ENCODE data around the gene RPL18A. TPM values are rescaled to one million over a fixed set of nuclear protein-coding genes. Genes with fewer than 3 reads are reported as not detected.
A peak's percentile ranks its signal among the peaks of the same experiment; 100 is the strongest.

RPL18A gene
- 2,732 TPM for polyA plus RNA-seq (2013, experiment 1 of 2)
- polyA plus RNA-seq (2013, experiment 2 of 2), result 2,732 TPM

DNA sequence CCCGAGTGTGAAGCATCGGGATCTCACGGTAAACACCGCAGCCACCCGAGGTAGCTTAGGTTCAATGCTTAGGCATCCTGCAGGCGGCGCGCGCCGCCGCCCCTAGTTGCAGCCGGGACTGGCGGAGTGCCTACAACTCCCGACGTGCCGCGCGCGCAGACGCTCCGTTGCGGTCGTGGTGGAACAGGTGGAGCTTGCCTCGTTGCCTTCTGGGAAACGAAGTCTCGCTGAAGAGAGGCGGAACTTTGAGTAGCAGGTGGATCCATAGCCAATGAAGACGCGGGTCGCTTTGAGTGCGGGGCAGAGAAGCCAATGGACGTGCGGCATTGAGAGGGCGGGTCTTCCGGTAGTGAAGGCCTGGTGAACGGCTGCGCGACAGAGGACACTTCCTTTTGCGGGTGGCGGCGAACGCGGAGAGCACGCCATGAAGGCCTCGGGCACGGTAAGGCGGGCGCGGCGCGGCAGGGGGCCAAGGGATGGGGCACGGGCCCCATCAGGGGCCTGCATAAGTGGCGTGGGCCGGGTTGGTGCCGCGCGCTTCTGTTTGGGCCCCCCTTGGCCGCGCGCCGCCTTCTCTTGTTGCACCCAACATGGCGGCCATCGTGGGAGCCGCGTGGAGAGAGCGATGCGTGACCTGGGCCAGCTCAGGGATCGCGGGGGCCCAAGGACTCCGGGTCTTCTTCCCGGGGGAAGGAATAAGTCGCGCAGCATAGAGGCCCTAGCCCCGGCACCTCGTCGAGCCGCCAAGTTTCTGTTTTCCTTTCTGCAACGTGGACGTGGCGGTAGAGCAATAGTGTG lies at the start of gene RPL18A:
Gene RPL18A, plus strand, starts transcription at position 378 of the 798 bp plus-strand sequence. Its CDS starts 47 bp downstream, at position 425.
- H3K18ac ChIP-seq (ENCODE audit: low read length), result peak within 1 kb of the TSS; percentile 35
- H3K9ac ChIP-seq (ENCODE audit: low read length), result peak within 1 kb of the TSS; percentile 100
- H2BK5ac ChIP-seq (ENCODE audit: low read length), result peak within 1 kb of the TSS; percentile 82
- peak within 1 kb of the TSS; percentile 51 for H3K4me2 ChIP-seq (ENCODE audit: low read length)
- H2AK5ac ChIP-seq (ENCODE audit: low read length), result peak within 1 kb of the TSS; percentile 100
- peaks cover 28% of the 10 kb centered on the region for H3K36me3 ChIP-seq (ENCODE audit: control insufficient read depth, insufficient read depth, low read length)
- peaks cover 13% of the 10 kb centered on the region for H3K79me1 ChIP-seq (ENCODE audit: low read length)
- H3K56ac ChIP-seq (ENCODE audit: low read length), result peak within 1 kb of the TSS; percentile 100
- H3K4me3 ChIP-seq (ENCODE audit: low read length), result peak within 1 kb of the TSS; percentile 100
- peak within 1 kb of the TSS; percentile 5 for H4K8ac ChIP-seq (ENCODE audit: low read depth, low read length)
- no CpG with 5 or more reads among the region's 80 CpGs for WGBS (ENCODE audit: extremely low coverage, insufficient coverage, low lambda C conversion rate)
- H3K27me3 ChIP-seq (ENCODE audit: insufficient read depth, low read length, poor library complexity), result no peaks in the 10 kb centered on the region
- H3K27ac ChIP-seq (ENCODE audit: low read depth, low read length), result peak within 1 kb of the TSS; percentile 18
- DNase-seq, result peak; percentile 100
- no peaks in the 10 kb centered on the region for H3K4me1 ChIP-seq (ENCODE audit: control insufficient read depth, low read depth, low read length)
- no peak within 1 kb of the TSS for H2BK120ac ChIP-seq (ENCODE audit: low read depth, low read length)
- peak within 1 kb of the TSS; percentile 85 for H3K23ac ChIP-seq (ENCODE audit: low read length)
- peaks cover 29% of the 10 kb centered on the region for H3K79me2 ChIP-seq (ENCODE audit: control insufficient read depth, insufficient read depth, low read length)
- H3K4ac ChIP-seq (ENCODE audit: low read depth, low read length), result peak within 1 kb of the TSS; percentile 89
- H2BK15ac ChIP-seq (replicated peaks; ENCODE audit: low read depth), result no peak within 1 kb of the TSS
- peak within 1 kb of the TSS; percentile 98 for H4K5ac ChIP-seq (ENCODE audit: low read length)

DNA sequence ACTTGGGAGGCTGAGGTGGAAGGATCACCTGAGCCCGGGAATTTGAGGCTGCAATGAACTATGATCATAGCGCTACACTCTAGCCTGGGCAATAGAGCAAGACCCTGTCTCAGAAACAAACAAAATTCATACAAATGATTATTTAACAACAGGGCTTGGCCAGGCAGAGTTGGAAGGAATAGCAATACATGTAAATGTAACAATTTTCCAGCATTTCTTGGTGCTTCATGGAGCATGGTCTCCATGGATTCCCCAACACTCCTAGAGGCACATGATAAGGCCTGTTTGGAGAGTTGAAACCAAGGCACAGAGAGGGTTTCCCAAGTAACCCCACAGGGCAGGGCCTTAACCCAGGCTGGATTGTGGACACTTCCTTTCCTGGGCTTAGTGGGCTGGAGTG lies 48.6 kb upstream of the RPL18A start:
- no CpG with 5 or more reads among the region's 2 CpGs for WGBS (ENCODE audit: extremely low coverage, insufficient coverage, low lambda C conversion rate)

DNA sequence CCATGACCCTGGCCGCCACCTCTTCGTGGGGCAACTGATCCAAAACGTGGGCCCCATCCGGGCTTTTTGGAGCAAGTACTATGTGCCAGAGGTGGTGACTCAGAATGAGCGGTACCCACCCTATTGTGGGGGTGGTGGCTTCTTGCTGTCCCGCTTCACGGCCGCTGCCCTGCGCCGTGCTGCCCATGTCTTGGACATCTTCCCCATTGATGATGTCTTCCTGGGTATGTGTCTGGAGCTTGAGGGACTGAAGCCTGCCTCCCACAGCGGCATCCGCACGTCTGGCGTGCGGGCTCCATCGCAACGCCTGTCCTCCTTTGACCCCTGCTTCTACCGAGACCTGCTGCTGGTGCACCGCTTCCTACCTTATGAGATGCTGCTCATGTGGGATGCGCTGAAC lies 48.0 kb upstream of the RPL18A start:
- Histone ChIP-seq H2BK15ac (replicated peaks; ENCODE audit: low read depth) (no peak overlapping the region), H4K5ac (ENCODE audit: low read length) (no peak overlapping the region), H3K9ac (ENCODE audit: low read length) (no peak overlapping the region), H3K4me3 (ENCODE audit: low read length) (no peak overlapping the region), H3K27me3 (ENCODE audit: insufficient read depth, low read length, poor library complexity) (no peaks in the 10 kb centered on the region), H3K27ac (ENCODE audit: low read depth, low read length) (no peak overlapping the region), H3K56ac (ENCODE audit: low read length) (no peak overlapping the region), H2AK5ac (ENCODE audit: low read length) (no peak overlapping the region), H3K23ac (ENCODE audit: low read length) (no peak overlapping the region), H3K18ac (ENCODE audit: low read length) (no peak overlapping the region), H3K4me2 (ENCODE audit: low read length) (no peak overlapping the region), H3K79me1 (ENCODE audit: low read length) (no peaks in the 10 kb centered on the region), H3K79me2 (ENCODE audit: control insufficient read depth, insufficient read depth, low read length) (no peaks in the 10 kb centered on the region), H4K8ac (ENCODE audit: low read depth, low read length) (no peak overlapping the region), H3K36me3 (ENCODE audit: control insufficient read depth, insufficient read depth, low read length) (no peaks in the 10 kb centered on the region), H3K4ac (ENCODE audit: low read depth, low read length) (no peak overlapping the region), H3K4me1 (ENCODE audit: control insufficient read depth, low read depth, low read length) (no peaks in the 10 kb centered on the region), H2BK5ac (ENCODE audit: low read length) (no peak overlapping the region), H2BK120ac (ENCODE audit: low read depth, low read length) (no peak overlapping the region)
- DNase-seq, result no peak
- no CpG with 5 or more reads among the region's 20 CpGs for whole genome bisulfite sequencing (ENCODE audit: extremely low coverage, insufficient coverage, low lambda C conversion rate)

More for the DNA sequence above, 48.6 kb upstream of the RPL18A start:
- H4K5ac ChIP-seq (ENCODE audit: low read length), result no peak overlapping the region
- H3K4ac ChIP-seq (ENCODE audit: low read depth, low read length), result no peak overlapping the region
- H4K8ac ChIP-seq (ENCODE audit: low read depth, low read length), result no peak overlapping the region
- H3K79me1 ChIP-seq (ENCODE audit: low read length), result no peaks in the 10 kb centered on the region
- no peak overlapping the region for H3K27ac ChIP-seq (ENCODE audit: low read depth, low read length)
- H2AK5ac ChIP-seq (ENCODE audit: low read length), result no peak overlapping the region
- no peak overlapping the region for H2BK5ac ChIP-seq (ENCODE audit: low read length)
- H3K9ac ChIP-seq (ENCODE audit: low read length), result no peak overlapping the region
- no peaks in the 10 kb centered on the region for H3K4me1 ChIP-seq (ENCODE audit: control insufficient read depth, low read depth, low read length)
- H3K27me3 ChIP-seq (ENCODE audit: insufficient read depth, low read length, poor library complexity), result no peaks in the 10 kb centered on the region
- no peaks in the 10 kb centered on the region for H3K79me2 ChIP-seq (ENCODE audit: control insufficient read depth, insufficient read depth, low read length)
- no peaks in the 10 kb centered on the region for H3K36me3 ChIP-seq (ENCODE audit: control insufficient read depth, insufficient read depth, low read length)
- H3K4me2 ChIP-seq (ENCODE audit: low read length), result no peak overlapping the region
- H3K4me3 ChIP-seq (ENCODE audit: low read length), result no peak overlapping the region
- no peak overlapping the region for H2BK15ac ChIP-seq (replicated peaks; ENCODE audit: low read depth)
- no peak overlapping the region for H3K56ac ChIP-seq (ENCODE audit: low read length)
- no peak overlapping the region for H3K23ac ChIP-seq (ENCODE audit: low read length)
- DNase-seq, result no peak
- H3K18ac ChIP-seq (ENCODE audit: low read length), result no peak overlapping the region
- no peak overlapping the region for H2BK120ac ChIP-seq (ENCODE audit: low read depth, low read length)

DNA sequence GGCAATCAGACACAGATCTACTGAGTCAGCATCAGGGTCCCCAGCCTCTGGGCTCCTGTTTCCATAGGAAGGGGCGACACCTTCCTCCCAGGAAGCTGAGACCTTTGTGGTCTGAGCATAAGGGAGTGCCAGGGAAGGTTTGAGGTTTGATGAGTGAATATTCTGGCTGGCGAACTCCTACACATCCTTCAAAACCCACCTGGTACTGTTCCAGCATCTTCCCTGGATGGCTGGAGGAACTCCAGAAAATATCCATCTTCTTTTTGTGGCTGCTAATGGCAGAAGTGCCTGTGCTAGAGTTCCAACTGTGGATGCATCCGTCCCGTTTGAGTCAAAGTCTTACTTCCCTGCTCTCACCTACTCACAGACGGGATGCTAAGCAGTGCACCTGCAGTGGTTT lies 47.6 kb upstream of the RPL18A start:
- H3K36me3 ChIP-seq (ENCODE audit: control insufficient read depth, insufficient read depth, low read length), result no peaks in the 10 kb centered on the region
- H3K27ac ChIP-seq (ENCODE audit: low read depth, low read length), result no peak overlapping the region
- no peak overlapping the region for H3K4me2 ChIP-seq (ENCODE audit: low read length)
- no peak overlapping the region for H3K4ac ChIP-seq (ENCODE audit: low read depth, low read length)
- H4K5ac ChIP-seq (ENCODE audit: low read length), result no peak overlapping the region
- H3K56ac ChIP-seq (ENCODE audit: low read length), result no peak overlapping the region
- H2AK5ac ChIP-seq (ENCODE audit: low read length), result no peak overlapping the region
- H3K27me3 ChIP-seq (ENCODE audit: insufficient read depth, low read length, poor library complexity), result no peaks in the 10 kb centered on the region
- no peaks in the 10 kb centered on the region for H3K4me1 ChIP-seq (ENCODE audit: control insufficient read depth, low read depth, low read length)
- no CpG with 5 or more reads among the region's 5 CpGs for WGBS (ENCODE audit: extremely low coverage, insufficient coverage, low lambda C conversion rate)
- no peak overlapping the region for H2BK120ac ChIP-seq (ENCODE audit: low read depth, low read length)
- H3K79me1 ChIP-seq (ENCODE audit: low read length), result no peaks in the 10 kb centered on the region
- H3K4me3 ChIP-seq (ENCODE audit: low read length), result no peak overlapping the region
- no peak overlapping the region for H2BK15ac ChIP-seq (replicated peaks; ENCODE audit: low read depth)
- no peaks in the 10 kb centered on the region for H3K79me2 ChIP-seq (ENCODE audit: control insufficient read depth, insufficient read depth, low read length)
- no peak overlapping the region for H3K9ac ChIP-seq (ENCODE audit: low read length)
- no peak overlapping the region for H3K23ac ChIP-seq (ENCODE audit: low read length)
- no peak for DNase-seq
- no peak overlapping the region for H4K8ac ChIP-seq (ENCODE audit: low read depth, low read length)
- H3K18ac ChIP-seq (ENCODE audit: low read length), result no peak overlapping the region
- H2BK5ac ChIP-seq (ENCODE audit: low read length), result no peak overlapping the region

DNA sequence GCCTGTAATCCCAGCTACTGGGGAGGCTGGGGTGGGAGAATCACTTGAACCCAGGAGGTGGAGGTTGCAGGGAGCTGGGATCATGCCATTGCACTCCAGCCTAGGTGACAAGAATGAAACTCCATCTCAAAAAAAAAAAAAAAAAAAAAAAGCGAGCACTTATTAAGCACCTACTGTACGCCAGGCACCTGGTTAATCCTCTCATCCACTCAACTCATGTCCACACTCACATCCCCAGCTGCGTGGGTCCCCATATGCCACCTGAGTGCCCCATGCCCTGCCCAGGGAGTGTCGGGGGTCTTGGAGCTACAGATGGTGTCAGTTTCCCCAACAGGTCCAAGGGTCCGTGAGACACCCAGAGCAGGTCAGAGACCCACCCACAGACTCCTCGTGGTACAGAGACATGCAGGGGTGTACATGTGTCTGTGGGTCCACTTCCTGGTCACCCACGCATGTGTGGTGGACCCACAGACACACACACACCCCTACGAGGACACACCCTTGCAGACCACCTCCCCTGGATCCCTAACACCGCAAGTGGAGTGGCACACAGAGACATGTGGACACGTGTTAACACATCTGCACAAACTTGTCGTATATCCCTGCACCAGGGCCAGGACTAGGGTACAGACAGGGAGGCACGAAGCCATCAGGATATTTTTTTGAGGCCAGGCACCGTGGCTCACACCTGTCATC lies 41.9 kb upstream of the RPL18A start:
- Histone ChIP-seq H3K79me2 (ENCODE audit: control insufficient read depth, insufficient read depth, low read length) (no peaks in the 10 kb centered on the region), H3K27me3 (ENCODE audit: insufficient read depth, low read length, poor library complexity) (no peaks in the 10 kb centered on the region), H3K79me1 (ENCODE audit: low read length) (no peaks in the 10 kb centered on the region), H2AK5ac (ENCODE audit: low read length) (no peak overlapping the region), H3K36me3 (ENCODE audit: control insufficient read depth, insufficient read depth, low read length) (no peaks in the 10 kb centered on the region), H2BK5ac (ENCODE audit: low read length) (no peak overlapping the region), H3K4me2 (ENCODE audit: low read length) (no peak overlapping the region), H4K5ac (ENCODE audit: low read length) (no peak overlapping the region), H3K9ac (ENCODE audit: low read length) (no peak overlapping the region), H3K4me3 (ENCODE audit: low read length) (no peak overlapping the region), H3K4me1 (ENCODE audit: control insufficient read depth, low read depth, low read length) (no peaks in the 10 kb centered on the region), H3K27ac (ENCODE audit: low read depth, low read length) (no peak overlapping the region), H2BK120ac (ENCODE audit: low read depth, low read length) (no peak overlapping the region), H3K18ac (ENCODE audit: low read length) (no peak overlapping the region), H4K8ac (ENCODE audit: low read depth, low read length) (no peak overlapping the region), H3K4ac (ENCODE audit: low read depth, low read length) (no peak overlapping the region), H3K56ac (ENCODE audit: low read length) (no peak overlapping the region), H3K23ac (ENCODE audit: low read length) (no peak overlapping the region), H2BK15ac (replicated peaks; ENCODE audit: low read depth) (no peak overlapping the region)
- DNase-seq, result no peak
- WGBS (ENCODE audit: extremely low coverage, insufficient coverage, low lambda C conversion rate), result no CpG with 5 or more reads among the region's 13 CpGs

Measured in mesendoderm (in vitro differentiated cells).